WTC11 (cell line): ENCODE data around the gene SIRPB2. TPM values are rescaled to one million over a fixed set of nuclear protein-coding genes. Genes with fewer than 3 reads are reported as not detected.

Experiments
- ATAC-seq: fragments of 200-7000 bp; cut with Tn5 transposase; 2 replicates; pipeline ENCODE4 v1.10.0; 2021; ENCODE audit warnings: mild to moderate bottlenecking, moderate library complexity
- CTCF ChIA-PET: fragments of 300-600 bp; sonication (Branson Sonifier 250); formaldehyde crosslinking; loops from one replicate; lab custom pipeline; 2021; ENCODE audit warnings: antibody characterized with exemption; lab: Charles Lee
- POLR2A ChIA-PET: fragments of 350-600 bp; sonication (Branson Sonifier 250); formaldehyde crosslinking; loops from one replicate; lab custom pipeline; 2021; ENCODE audit warnings: antibody characterized with exemption; lab: Charles Lee
- DNase-seq: peaks from one replicate; pipeline ENCODE4 v3.0.0; 2021; ENCODE audit warnings: low spot score
- H3K27ac Mint-ChIP-seq: 2 replicates; pipeline ENCODE4 v1.8.0; 2021; ENCODE audit warnings: mixed read lengths
- H3K27me3 Mint-ChIP-seq: 2 replicates; pipeline ENCODE4 v1.8.0; 2021; ENCODE audit warnings: low read depth, mild to moderate bottlenecking, moderate library complexity, mixed read lengths
- H3K36me3 Mint-ChIP-seq: 2 replicates; pipeline ENCODE4 v1.8.0; 2021; ENCODE audit warnings: mixed read lengths
- H3K4me1 Mint-ChIP-seq: 2 replicates; pipeline ENCODE4 v1.8.0; 2022; ENCODE audit warnings: mixed read lengths
- H3K4me3 Mint-ChIP-seq: 2 replicates; pipeline ENCODE4 v1.8.0; 2021; ENCODE audit warnings: mild to moderate bottlenecking, moderate library complexity, mixed read lengths
- H3K9me3 Mint-ChIP-seq: 2 replicates; pipeline ENCODE4 v1.8.0; 2021; ENCODE audit warnings: mixed read lengths
- AR ChIP-seq: fragments of 250-450 bp; sonication (Bioruptor Pico); IDR thresholded peaks from 2 replicates; pipeline ENCODE4 v1.9.0; 2021; ENCODE audit warnings: mild to moderate bottlenecking
- E2F1 ChIP-seq: sonication (generic); formaldehyde crosslinking; IDR thresholded peaks from 2 replicates; pipeline ENCODE4 v1.8.0; 2022; ENCODE audit warnings: mild to moderate bottlenecking, missing genetic modification reagents
- EMX1 ChIP-seq: fragments of 250-450 bp; sonication (Bioruptor Pico); IDR thresholded peaks from 2 replicates; pipeline ENCODE4 v1.8.0; 2021; ENCODE audit warnings: mild to moderate bottlenecking
- ETV6 ChIP-seq: sonication (generic); formaldehyde crosslinking; IDR thresholded peaks from 2 replicates; pipeline ENCODE4 v1.8.1; 2022; ENCODE audit warnings: mild to moderate bottlenecking, missing genetic modification reagents
- HMGA2 ChIP-seq: fragments of 250-450 bp; sonication (Bioruptor Pico); IDR thresholded peaks from 2 replicates; pipeline ENCODE4 v1.4.0; 2021; ENCODE audit warnings: mild to moderate bottlenecking, moderate library complexity
- IRF2 ChIP-seq: sonication (generic); formaldehyde crosslinking; IDR thresholded peaks from 2 replicates; pipeline ENCODE4 v1.8.0; 2022; ENCODE audit warnings: low read depth, missing genetic modification reagents, borderline replicate concordance
- MXD4 ChIP-seq: fragments of 250-450 bp; sonication (Bioruptor Pico); IDR thresholded peaks from 2 replicates; pipeline ENCODE4 v1.8.0; 2021; ENCODE audit warnings: mild to moderate bottlenecking, moderate library complexity, borderline replicate concordance
- NFATC4 ChIP-seq: fragments of 250-450 bp; sonication (Bioruptor Pico); IDR thresholded peaks from 2 replicates; pipeline ENCODE4 v1.9.0; 2021; ENCODE audit warnings: mild to moderate bottlenecking
- OVOL2 ChIP-seq: fragments of 250-450 bp; sonication (Bioruptor Pico); IDR thresholded peaks from 2 replicates; pipeline ENCODE4 v1.9.0; 2021; ENCODE audit warnings: mild to moderate bottlenecking, borderline replicate concordance
- RELA ChIP-seq: sonication (generic); formaldehyde crosslinking; IDR thresholded peaks from 2 replicates; pipeline ENCODE4 v1.8.1; 2022; ENCODE audit warnings: missing genetic modification reagents, mild to moderate bottlenecking, borderline replicate concordance
- SP1 ChIP-seq: sonication (generic); formaldehyde crosslinking; conservative IDR thresholded peaks from 2 replicates; pipeline ENCODE4 v1.8.1; 2022; ENCODE audit warnings: missing genetic modification reagents
- USF1 ChIP-seq: sonication (generic); formaldehyde crosslinking; IDR thresholded peaks from 2 replicates; pipeline ENCODE4 v1.8.0; 2022; ENCODE audit warnings: mild to moderate bottlenecking, missing genetic modification reagents
- USF2 ChIP-seq: sonication (generic); formaldehyde crosslinking; IDR thresholded peaks from 2 replicates; pipeline ENCODE4 v1.8.1; 2023; ENCODE audit warnings: mild to moderate bottlenecking, missing genetic modification reagents, moderate library complexity
- ZNF317 ChIP-seq: sonication (generic); formaldehyde crosslinking; IDR thresholded peaks from 2 replicates; pipeline ENCODE4 v1.8.1; 2023; ENCODE audit warnings: low read depth, mild to moderate bottlenecking, moderate library complexity, missing genetic modification reagents, borderline replicate concordance
- ZNF416 ChIP-seq: fragments of 250-450 bp; sonication (Bioruptor Pico); IDR thresholded peaks from 2 replicates; pipeline ENCODE4 v1.9.0; 2021; ENCODE audit warnings: mild to moderate bottlenecking, inconsistent platforms
- total RNA-seq: library from RNA; stranded (reverse); gene quantifications from 3 replicates; pipeline ENCODE4 v1.2.3, GENCODE V29; 2021
- TF ChIP-seq, protein P1 (sequence below): sonication (generic); formaldehyde crosslinking; IDR thresholded peaks from 2 replicates; pipeline ENCODE4 v1.8.0; 2023; ENCODE audit warnings: mild to moderate bottlenecking, missing genetic modification reagents
- TF ChIP-seq, protein P2 (sequence below): sonication (generic); formaldehyde crosslinking; IDR thresholded peaks from 2 replicates; pipeline ENCODE4 v1.8.1; 2022; ENCODE audit warnings: low read depth, mild to moderate bottlenecking, moderate library complexity, missing genetic modification reagents, borderline replicate concordance
- TF ChIP-seq, protein P3 (sequence below): fragments of 250-450 bp; sonication (Bioruptor Pico); IDR thresholded peaks from 2 replicates; pipeline ENCODE4 v1.9.0; 2021; ENCODE audit warnings: mild to moderate bottlenecking

SIRPB2 gene
- total RNA-seq, 1 experiment from 2014 or later: not detected

GRCh38 chr20:1528811-1529210 lies 37.6 kb upstream of the SIRPB2 start:
- no peak for ATAC-seq
- Mint-ChIP-seq H3K27ac (no peak overlapping the region), H3K27me3 (peaks cover 3% of the 10 kb centered on the region; the same call in 1 of the 2 replicates)
- TF ChIP-seq ZNF416: no peak
- no peak for TF ChIP-seq MXD4
- TF ChIP-seq, protein P1, sequence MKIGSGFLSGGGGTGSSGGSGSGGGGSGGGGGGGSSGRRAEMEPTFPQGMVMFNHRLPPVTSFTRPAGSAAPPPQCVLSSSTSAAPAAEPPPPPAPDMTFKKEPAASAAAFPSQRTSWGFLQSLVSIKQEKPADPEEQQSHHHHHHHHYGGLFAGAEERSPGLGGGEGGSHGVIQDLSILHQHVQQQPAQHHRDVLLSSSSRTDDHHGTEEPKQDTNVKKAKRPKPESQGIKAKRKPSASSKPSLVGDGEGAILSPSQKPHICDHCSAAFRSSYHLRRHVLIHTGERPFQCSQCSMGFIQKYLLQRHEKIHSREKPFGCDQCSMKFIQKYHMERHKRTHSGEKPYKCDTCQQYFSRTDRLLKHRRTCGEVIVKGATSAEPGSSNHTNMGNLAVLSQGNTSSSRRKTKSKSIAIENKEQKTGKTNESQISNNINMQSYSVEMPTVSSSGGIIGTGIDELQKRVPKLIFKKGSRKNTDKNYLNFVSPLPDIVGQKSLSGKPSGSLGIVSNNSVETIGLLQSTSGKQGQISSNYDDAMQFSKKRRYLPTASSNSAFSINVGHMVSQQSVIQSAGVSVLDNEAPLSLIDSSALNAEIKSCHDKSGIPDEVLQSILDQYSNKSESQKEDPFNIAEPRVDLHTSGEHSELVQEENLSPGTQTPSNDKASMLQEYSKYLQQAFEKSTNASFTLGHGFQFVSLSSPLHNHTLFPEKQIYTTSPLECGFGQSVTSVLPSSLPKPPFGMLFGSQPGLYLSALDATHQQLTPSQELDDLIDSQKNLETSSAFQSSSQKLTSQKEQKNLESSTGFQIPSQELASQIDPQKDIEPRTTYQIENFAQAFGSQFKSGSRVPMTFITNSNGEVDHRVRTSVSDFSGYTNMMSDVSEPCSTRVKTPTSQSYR: no peak
- TF ChIP-seq USF1 (CRISPR knock-in tag): no peak
- TF ChIP-seq, protein P2, sequence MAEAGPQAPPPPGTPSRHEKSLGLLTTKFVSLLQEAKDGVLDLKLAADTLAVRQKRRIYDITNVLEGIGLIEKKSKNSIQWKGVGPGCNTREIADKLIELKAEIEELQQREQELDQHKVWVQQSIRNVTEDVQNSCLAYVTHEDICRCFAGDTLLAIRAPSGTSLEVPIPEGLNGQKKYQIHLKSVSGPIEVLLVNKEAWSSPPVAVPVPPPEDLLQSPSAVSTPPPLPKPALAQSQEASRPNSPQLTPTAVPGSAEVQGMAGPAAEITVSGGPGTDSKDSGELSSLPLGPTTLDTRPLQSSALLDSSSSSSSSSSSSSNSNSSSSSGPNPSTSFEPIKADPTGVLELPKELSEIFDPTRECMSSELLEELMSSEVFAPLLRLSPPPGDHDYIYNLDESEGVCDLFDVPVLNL (CRISPR knock-in tag): no peak
- TF ChIP-seq, all 79 proteins: peak for 0
- CTCF ChIA-PET: interaction anchor here (0.9 kb wide), 1 partner anchor 25 kb away, joined by 3 read pairs; no protein-coding TSS in a partner anchor
- H3K4me3 Mint-ChIP-seq: no peak overlapping the region
- H3K36me3 Mint-ChIP-seq: no peaks in the 10 kb centered on the region
- DNase-seq: no peak
- 0 out of 2 replicates have a peak, but pooled peaks cover 5% of the 10 kb centered on the region for H3K9me3 Mint-ChIP-seq
- POLR2A ChIA-PET: no interaction called here
- H3K4me1 Mint-ChIP-seq: no peaks in the 10 kb centered on the region; the same call in 1 of the 2 replicates

DNA sequence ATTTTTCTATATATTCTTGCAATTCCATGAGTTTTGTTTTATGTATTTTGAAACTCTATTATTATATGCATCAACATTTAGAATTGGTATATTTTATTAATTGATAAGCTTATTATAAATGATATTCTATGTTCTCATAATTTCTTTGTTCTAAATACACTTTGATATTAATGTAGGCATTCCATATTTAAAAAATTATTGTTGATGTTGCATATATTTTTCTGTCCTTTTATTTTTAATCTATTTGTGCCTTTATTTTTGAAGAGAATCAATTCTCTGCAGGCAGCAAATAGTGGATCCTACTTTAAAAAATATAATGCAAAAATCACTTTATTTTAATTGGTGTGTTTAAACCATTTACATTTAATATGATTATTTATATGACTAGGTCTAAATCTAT lies 36.7 kb upstream of the SIRPB2 start:
- Mint-ChIP-seq H3K4me3 (no peak overlapping the region), H3K27me3 (peaks cover 3% of the 10 kb centered on the region; the same call in 1 of the 2 replicates), H3K27ac (no peak overlapping the region), H3K9me3 (0 out of 2 replicates have a peak, but pooled peaks cover 5% of the 10 kb centered on the region), H3K4me1 (no peaks in the 10 kb centered on the region), H3K36me3 (no peaks in the 10 kb centered on the region)
- ChIA-PET CTCF (interaction anchor here (1.5 to 2.3 kb wide), 2 partner anchors 24 to 249 kb away, joined by 3 to 6 read pairs; no protein-coding TSS in a partner anchor), POLR2A (no interaction called here)
- no peak for ATAC-seq
- DNase-seq: no peak
- TF ChIP-seq HMGA2 (CRISPR knock-in tag) (no peak), USF2 (no peak), AR (CRISPR knock-in tag) (no peak), RELA (no peak), IRF2 (CRISPR knock-in tag) (no peak), MXD4 (no peak)

GRCh38 chr20:1526896-1527295 lies 35.7 kb upstream of the SIRPB2 start:
- H3K4me1 Mint-ChIP-seq: no peaks in the 10 kb centered on the region
- POLR2A ChIA-PET: no interaction called here
- no peak overlapping the region for H3K4me3 Mint-ChIP-seq
- ATAC-seq (no peak), DNase-seq (no peak)
- no peak overlapping the region for H3K27ac Mint-ChIP-seq
- 0 out of 2 replicates have a peak, but pooled peaks cover 5% of the 10 kb centered on the region for H3K9me3 Mint-ChIP-seq
- CTCF ChIA-PET: interaction anchor here (1.5 to 2.3 kb wide), 2 partner anchors 23 to 250 kb away, joined by 3 to 6 read pairs; no protein-coding TSS in a partner anchor
- no peak for TF ChIP-seq ETV6 (CRISPR knock-in tag)
- TF ChIP-seq NFATC4: no peak
- no peak for TF ChIP-seq EMX1 (CRISPR knock-in tag)
- TF ChIP-seq SP1 (CRISPR knock-in tag): no peak
- no peak for TF ChIP-seq ZNF317
- TF ChIP-seq OVOL2: no peak
- TF ChIP-seq E2F1 (CRISPR knock-in tag): no peak
- TF ChIP-seq, protein P3, sequence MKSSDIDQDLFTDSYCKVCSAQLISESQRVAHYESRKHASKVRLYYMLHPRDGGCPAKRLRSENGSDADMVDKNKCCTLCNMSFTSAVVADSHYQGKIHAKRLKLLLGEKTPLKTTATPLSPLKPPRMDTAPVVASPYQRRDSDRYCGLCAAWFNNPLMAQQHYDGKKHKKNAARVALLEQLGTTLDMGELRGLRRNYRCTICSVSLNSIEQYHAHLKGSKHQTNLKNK (CRISPR knock-in tag): no peak
- no peak for TF ChIP-seq HMGA2 (CRISPR knock-in tag)
- peaks cover 3% of the 10 kb centered on the region; the same call in 1 of the 2 replicates for H3K27me3 Mint-ChIP-seq
- no peaks in the 10 kb centered on the region for H3K36me3 Mint-ChIP-seq
